RWPE1 (cell line): Measurements from ENCODE around the gene ATP6V1G2.

Source experiments
- CTCF ChIA-PET: fragments of 350-600 bp; sonication (Branson Sonifier 250); formaldehyde crosslinking; extraction: SDS; loops from one replicate; lab custom pipeline; 2021; lab: Yijun Ruan, JAX
- POLR2A ChIA-PET: fragments of 400-600 bp; formaldehyde crosslinking; extraction: SDS; loops from one replicate; lab custom pipeline; 2020; ENCODE audit warnings: antibody characterized with exemption; ENCODE audit not compliant: low non-redundant PET; lab: Yijun Ruan, JAX
- DNase-seq: peaks from one replicate; pipeline ENCODE4 v3.0.0; 2012; ENCODE audit warnings: low spot score
- H3K27ac ChIP-seq: fragments of 450-650 bp; 2 replicates; pipeline ENCODE4 v1.5.1; 2017
- CTCF ChIP-seq: fragments of 450-650 bp; conservative IDR thresholded peaks from 2 replicates; pipeline ENCODE4 v1.5.1; 2017; ENCODE audit warnings: low read depth, mild to moderate bottlenecking

Gene ATP6V1G2

GRCh38 chr6:31541658-31542521, 4.5 kb downstream of the ATP6V1G2 start, which contains the start of gene DDX39B:
Gene DDX39B (minus strand): TSS chr6:31542003. CDS start chr6:31540532, 1,471 bp downstream.
- POLR2A ChIA-PET = interaction anchor here (0.8 kb wide), 1 partner anchor 138 kb away, joined by 3 read pairs; the partner anchor contains the start of gene MICA
- TF ChIP-seq CTCF = no peak
- peak; percentile 92 for DNase-seq
- CTCF ChIA-PET = interaction anchor here (0.6 to 2.0 kb wide), 8 partner anchors 10 to 346 kb away, joined by 3 to 6 read pairs (median 4); no protein-coding TSS in a partner anchor
- H3K27ac ChIP-seq = peak within 1 kb of the TSS; percentile 93

GRCh38 chr6:31541059-31541657, 5.2 kb downstream of the ATP6V1G2 start:
- ChIA-PET POLR2A (interaction anchor here (0.5 to 0.8 kb wide), 2 partner anchors 138 to 699 kb away, joined by 3 to 4 read pairs; partner anchors contain the start of gene MICA), CTCF (interaction anchor here (0.6 to 1.7 kb wide), 6 partner anchors 39 to 347 kb away, joined by 3 to 5 read pairs (median 4); no protein-coding TSS in a partner anchor)
- peak overlapping the region; percentile 93 for H3K27ac ChIP-seq
- DNase-seq = peak; percentile 42
- no peak for TF ChIP-seq CTCF

GRCh38 chr6:31540640-31541039, 5.8 kb downstream of the ATP6V1G2 start:
- CTCF ChIA-PET = interaction anchor here (1.7 kb wide), 1 partner anchor 40 kb away, joined by 5 read pairs; no protein-coding TSS in a partner anchor
- no peak for TF ChIP-seq CTCF
- POLR2A ChIA-PET = no interaction called here
- H3K27ac ChIP-seq = peak overlapping the region; percentile 93
- DNase-seq = no peak

- ChIA-PET CTCF (interaction anchor here (1.0 kb wide), 1 partner anchor 59 kb away, joined by 4 read pairs; no protein-coding TSS in a partner anchor), POLR2A (interaction anchor here (0.6 kb wide), 1 partner anchor 61 kb away, joined by 3 read pairs; no protein-coding TSS in a partner anchor)
- no peak overlapping the region for H3K27ac ChIP-seq
- TF ChIP-seq CTCF = no peak
- no peak for DNase-seq
Observed at GRCh38 chr6:31538805-31539400, 7.5 kb downstream of the ATP6V1G2 start.

- CTCF ChIA-PET = interaction anchor here (0.6 kb wide), 1 partner anchor 11 kb away, joined by 4 read pairs; the partner anchor contains the start of gene ATP6V1G2
- no peak for TF ChIP-seq CTCF
- no peak for DNase-seq
- POLR2A ChIA-PET = no interaction called here
- H3K27ac ChIP-seq = no peak overlapping the region
Observed at GRCh38 chr6:31535538-31536324, 10.7 kb downstream of the ATP6V1G2 start.
